ENCODE data around the gene ADAM19.

The ADAM19 gene

DNA sequence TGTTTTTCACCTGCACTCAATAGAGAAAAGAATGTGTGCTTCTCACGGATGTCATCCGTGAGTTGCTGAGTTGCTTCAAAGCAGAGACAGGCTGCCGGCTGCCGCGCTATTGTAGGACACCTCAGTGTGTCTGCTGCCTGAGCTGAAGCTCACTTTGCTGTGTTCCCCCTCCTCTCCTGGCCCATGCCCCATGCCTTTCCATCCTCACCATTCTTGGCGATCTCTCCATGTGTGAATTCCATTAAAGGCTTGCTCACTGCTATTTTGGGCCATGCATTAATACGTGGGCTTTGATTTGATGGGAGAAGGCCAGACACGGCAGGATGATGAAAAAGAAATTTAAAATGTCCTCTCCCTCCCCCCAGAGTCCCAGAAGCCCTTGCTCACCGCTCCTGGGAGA is 14.5 kb downstream of the ADAM19 start:
- no peak for DNase-seq (ENCODE audit: low spot score)

DNA sequence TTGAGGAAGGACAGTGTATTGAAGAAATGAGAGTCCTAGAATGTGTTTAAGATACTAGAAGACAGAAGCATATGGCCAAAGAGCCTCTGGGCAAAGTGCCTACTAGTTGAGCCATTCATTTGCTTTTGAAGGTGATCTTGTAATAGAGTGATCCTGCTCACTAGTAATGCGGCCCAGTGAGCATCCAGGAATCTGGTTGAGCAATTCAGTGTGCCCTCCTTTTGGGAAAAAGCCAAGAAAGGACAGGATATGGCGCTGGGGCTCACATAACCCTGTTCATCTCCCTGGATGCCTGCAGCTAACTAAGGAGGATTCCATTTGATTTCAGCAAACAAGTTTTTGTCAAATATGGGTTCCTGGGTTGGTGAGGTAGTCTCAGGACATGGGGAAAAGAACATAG is 16.3 kb downstream of the ADAM19 start:
- no peak for DNase-seq (ENCODE audit: low spot score)

DNA sequence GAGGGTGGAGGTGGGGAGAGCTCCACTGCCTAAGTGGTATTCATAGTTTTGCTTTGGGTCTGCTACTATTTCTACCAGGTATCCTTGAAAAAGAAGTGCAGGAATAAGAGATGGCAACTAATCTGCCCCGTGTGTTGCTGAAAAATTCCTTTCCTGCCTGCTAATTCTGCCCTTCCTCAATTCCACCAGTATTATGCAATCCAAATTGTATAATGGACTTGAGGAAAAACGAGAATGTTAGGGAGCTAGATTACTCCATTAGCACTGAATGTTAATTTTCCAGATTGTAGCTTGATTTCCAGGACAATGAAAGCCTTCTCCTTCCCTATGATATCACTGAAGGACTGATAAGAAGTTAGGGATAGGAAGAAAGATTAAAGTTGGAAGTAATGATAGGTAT is 16.9 kb downstream of the ADAM19 start:
- DNase-seq (ENCODE audit: low spot score): no peak

- no peak for DNase-seq (ENCODE audit: low spot score)
Observed at GRCh38 chr5:157558041-157558595, 17.5 kb downstream of the ADAM19 start.

DNA sequence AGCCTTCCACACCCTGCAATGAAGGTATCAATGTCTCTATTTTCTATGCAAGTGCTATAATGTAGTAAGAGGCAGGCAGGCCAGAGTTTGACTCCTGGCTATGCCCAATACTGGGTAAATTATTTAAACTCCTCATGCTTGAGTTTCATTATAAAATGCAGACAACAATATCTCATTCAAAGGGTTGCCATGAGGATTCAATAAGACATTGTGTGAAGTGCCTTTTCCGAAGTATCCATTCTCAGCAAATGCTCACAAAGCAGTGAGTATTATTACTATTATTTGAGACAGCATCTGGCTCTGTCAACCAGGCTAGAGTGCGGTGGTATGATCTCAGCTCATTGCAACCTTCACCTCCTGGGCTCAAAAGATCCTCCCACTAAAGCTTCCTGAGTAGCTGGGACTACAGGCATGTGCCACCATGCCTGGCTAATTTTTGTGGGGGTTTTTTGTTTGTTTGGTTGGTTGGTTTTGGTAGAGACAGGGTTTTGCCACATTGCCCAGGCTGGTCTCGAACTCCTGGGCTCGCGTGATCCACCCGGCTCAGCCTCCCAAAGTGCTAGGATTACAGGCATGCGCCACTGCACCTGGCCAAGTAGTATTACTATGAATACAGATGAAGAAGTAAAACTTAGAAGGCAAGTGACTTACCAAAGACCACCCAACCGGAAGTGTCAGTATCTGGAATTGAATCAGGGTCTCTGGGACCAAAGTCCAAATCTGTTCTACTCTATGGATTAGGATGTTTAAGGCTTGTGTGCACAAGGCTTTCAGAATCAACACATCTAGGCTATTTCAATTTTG is 18.8 kb downstream of the ADAM19 start:
- no peak for DNase-seq (ENCODE audit: low spot score)

- no peak for DNase-seq (ENCODE audit: low spot score)
Observed at GRCh38 chr5:157555037-157555640, 20.4 kb downstream of the ADAM19 start.

- peak; percentile 54 for DNase-seq (ENCODE audit: low spot score)
Observed at GRCh38 chr5:157554179-157555036, 21.2 kb downstream of the ADAM19 start.

DNA sequence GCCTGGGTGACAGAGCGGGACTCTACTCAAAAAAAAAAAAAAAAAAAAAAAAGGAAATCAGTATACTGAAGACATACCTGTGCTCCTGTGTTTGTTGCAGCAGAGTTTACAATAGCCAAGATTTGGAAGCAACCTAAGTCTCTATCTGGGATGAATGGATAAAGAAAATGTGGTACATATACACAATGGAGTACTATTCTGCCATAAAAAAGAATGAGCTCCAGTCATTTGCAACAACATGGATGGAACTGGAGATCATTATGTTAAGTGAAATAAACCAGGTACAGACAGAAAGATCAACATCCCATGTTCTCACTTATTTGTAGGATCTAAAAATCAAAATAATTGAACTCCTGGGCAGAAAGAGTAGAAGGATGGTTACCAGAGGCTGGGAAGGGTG is 22.9 kb downstream of the ADAM19 start:
- DNase-seq (ENCODE audit: low spot score): no peak

- no peak for DNase-seq (ENCODE audit: low spot score)
Observed at GRCh38 chr5:157550663-157551062, 24.9 kb downstream of the ADAM19 start.

DNA sequence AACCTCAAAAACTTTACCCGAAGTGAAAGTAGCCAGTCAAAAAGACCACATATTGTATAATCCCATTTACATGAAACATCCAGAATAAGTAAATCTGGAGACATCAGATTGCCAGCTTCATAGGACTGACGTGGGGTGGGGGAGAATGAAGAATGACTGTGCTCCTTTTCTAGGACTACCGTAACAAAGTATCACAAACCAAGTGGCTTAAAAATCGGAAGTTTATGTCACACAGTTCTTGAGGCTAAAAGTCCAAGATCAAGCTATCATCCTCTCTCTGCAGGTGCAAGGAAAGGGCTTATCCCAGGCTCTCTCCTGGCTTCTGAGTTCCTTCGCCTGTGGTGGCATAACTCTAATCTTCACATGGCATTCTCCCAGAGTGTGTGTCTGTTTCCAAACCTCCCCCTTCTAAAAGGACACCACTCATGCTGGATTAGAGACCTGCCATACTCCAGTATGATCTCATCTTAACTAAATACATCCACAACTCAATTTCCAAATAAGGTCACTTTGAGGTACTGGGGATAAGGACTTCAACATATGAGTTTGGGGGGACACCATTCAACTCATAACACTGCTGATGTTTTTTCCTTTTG is 25.5 kb downstream of the ADAM19 start:
- no peak for DNase-seq (ENCODE audit: low spot score)

DNA sequence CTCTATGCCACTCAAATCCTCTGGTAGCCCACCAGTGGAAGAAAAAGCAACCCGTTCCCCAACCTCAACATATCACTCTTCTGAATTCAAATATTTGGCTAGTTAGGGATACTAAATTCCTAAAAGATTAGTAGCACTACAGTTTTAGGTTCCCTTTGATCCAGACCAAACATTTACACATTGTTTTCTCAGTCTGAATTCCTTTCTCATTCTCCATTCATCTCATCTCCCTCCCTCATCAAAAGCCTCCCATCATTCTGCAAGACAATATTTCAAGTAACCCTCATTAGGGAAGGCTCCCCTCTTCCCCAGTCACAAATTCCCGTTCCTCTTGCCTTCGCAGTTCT is 26.3 kb downstream of the ADAM19 start:
- DNase-seq (ENCODE audit: low spot score): no peak

GRCh38 chr5:157548513-157549282 is 26.9 kb downstream of the ADAM19 start:
- DNase-seq (ENCODE audit: low spot score): no peak

GRCh38 chr5:157547941-157548512 is 27.5 kb downstream of the ADAM19 start:
- DNase-seq (ENCODE audit: low spot score): peak; percentile 26

- DNase-seq (ENCODE audit: low spot score): peak; percentile 63
Observed at GRCh38 chr5:157546456-157547100, 29.0 kb downstream of the ADAM19 start.

DNA sequence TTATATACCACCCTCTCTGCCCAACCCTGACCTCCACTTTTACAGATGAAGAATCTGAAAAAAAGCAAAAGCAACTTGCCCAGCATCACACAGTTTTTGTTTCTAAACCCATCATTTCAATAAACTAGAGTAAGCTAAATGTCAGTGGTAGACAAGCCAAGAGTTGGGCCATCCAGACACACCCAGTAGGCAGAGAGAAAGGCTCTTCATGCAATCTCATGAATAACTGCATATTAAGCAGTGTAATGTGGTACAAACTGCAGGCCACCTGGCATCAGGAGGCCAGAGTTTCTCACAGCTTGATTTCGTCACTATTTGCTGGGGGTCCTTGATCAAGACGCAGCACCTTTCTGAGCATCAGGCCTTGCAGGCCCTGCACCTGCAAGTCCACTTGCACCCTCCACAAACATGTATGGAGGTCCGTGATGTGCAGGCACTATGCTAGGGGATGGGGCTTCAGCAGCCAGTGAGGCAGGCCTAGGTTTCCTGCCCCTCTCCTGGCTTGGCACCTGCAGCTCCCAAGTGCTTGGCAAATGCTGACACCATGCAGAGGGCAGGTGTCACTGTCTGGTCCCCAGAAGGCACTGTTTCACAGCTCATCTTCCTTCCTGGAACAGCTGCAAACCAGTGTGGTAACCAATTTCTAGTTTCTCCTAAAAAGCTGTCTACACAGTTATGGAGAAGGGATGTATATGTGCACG is 29.8 kb downstream of the ADAM19 start:
- DNase-seq (ENCODE audit: low spot score): peak; percentile 41

DNA sequence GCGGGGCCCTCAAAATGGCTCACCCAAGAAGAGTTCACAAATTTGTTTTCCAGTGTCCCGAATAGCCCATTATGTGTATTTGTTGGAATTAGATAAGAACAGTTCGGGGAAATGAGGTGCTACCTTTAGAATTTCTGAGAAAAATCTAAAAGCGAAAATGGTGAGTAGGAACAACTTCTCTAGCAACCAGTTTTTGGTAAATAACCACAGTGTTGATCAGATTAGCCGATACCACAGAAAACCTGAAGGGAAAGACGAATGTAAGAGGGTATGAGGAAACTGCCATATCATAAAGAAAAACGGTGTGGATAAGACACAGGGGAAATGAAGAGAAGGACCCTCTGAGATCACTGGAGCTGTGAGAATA is 31.0 kb downstream of the ADAM19 start:
- DNase-seq (ENCODE audit: low spot score): no peak

- peak; percentile 30 for DNase-seq (ENCODE audit: low spot score)
Observed at GRCh38 chr5:157543825-157544622, 31.6 kb downstream of the ADAM19 start.

DNA sequence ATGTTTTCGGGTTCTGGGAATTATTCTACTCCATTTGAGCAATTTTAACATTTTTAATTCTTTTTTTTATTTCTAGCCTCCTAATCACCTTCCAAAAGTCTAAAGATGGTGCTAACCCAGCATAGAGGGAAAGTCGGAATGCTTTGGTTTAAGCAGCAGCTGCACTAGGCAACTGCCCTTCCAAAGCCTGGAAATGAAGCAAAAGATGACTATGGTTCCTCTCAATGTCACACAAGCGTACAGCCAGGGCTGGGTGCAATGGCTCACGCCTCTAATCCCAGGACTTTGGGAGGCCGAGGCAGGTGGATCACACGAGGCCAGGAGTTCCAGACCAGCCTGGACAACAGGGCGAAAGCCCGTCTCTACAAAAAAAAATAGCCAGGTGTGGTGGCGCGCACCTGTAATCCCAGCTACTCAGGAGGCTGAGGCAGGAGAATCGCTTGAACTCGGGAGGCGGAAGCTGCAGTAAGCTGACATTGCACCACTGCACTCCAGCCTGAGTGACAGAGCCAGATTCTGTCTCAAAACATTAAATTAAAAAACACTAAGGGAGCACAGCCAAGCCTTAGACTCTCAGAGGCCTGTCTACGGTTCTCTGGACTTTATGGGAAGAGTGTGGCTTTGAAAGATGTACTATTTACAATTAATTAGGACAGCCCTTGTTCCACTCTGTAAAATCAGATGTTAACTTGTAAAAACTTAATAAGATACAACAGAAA is 33.1 kb downstream of the ADAM19 start:
- DNase-seq (ENCODE audit: low spot score): no peak

Measured in left forelimb (tissue), 1 donor.